CD4-positive, alpha-beta T cell treated with Interleukin-15 for 4 hours (primary cell): ENCODE measurements around the gene ZNF135.
A peak's percentile ranks its signal among the peaks of the same experiment; 100 is the strongest.

Experiments used
- DNase-seq: peaks from one replicate; pipeline ENCODE4 v3.0.0-alpha.2; 2020; ENCODE audit warnings: low spot score

The ZNF135 gene

DNA sequence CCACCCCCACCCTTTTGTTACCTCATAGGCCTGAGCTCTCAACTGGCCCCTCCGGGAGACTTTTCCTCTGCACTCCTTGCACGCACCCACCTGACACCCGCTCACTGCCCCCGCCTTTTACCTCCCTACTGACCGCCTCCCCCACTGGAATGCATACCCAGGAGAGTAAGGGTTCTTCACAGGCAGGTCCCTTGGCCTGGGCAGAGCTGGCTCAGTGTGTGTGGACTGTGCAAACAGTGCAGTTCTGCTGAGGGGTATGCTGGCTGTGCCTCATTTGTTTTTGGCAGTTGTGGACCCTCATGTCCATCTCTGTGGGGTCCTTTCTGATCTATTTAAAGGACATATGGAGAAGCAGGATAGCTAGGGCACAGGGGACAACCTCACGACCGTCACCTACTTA lies 34.0 kb downstream of the ZNF135 start:
- DNase-seq, result no peak

DNA sequence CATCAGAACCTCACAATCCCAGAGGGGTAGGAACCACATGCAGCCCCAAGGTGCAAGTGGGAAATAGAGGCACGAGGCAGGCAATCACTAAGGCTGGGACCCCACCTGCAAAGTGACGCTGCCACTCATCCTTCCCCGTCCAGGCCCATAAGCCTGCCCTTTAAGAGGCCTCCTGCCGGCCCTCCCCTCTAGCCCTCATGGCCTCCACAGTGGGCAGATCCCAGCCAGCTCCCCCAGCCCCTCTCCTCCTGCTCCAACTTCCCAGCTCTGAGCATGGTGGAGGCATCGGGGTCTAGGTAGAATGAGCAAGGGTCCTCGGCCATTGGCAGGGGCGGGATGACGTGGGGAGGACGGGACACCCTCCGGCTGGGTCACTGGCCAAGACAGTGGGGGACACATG lies 36.2 kb downstream of the ZNF135 start:
- DNase-seq, result no peak

DNA sequence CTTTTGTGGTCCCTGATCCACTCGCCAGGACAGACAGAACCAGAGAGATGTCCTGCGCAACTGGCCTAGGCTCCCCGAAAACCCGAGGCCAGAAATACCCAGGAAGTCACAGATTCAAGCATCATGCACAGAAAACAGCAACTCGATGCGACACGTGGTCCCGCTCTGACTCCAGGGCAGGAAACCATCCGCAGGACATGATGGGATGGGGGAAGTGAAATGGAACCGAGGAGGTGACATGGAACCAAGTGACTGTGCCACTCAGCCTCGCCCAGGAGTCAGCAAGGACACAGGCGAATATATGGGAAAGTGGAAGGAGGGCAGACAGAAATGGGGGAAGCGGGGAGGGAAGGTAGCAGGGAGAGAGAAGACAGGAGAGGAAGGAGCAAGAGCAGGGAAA lies 37.8 kb downstream of the ZNF135 start:
- no peak for DNase-seq

DNA sequence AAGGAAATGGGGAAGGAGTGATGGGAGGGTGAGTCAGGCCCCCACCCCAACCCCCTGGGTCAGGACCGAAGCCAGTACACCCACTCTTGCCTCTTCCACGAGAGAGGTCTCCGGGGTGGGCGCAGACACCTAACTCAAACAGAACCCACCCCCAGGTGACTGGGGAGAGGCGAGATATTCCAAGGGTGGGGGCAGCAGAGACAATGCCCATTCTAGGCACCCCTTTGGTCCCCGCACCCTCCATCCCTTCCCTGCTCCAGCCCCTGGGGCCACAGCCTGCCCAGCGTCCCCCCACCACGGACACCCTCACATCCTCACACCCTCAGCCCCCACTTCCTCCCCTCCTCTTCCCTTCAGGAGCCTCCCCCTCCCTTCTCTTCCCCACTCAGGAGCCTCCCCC lies 38.3 kb downstream of the ZNF135 start:
- no peak for DNase-seq

DNA sequence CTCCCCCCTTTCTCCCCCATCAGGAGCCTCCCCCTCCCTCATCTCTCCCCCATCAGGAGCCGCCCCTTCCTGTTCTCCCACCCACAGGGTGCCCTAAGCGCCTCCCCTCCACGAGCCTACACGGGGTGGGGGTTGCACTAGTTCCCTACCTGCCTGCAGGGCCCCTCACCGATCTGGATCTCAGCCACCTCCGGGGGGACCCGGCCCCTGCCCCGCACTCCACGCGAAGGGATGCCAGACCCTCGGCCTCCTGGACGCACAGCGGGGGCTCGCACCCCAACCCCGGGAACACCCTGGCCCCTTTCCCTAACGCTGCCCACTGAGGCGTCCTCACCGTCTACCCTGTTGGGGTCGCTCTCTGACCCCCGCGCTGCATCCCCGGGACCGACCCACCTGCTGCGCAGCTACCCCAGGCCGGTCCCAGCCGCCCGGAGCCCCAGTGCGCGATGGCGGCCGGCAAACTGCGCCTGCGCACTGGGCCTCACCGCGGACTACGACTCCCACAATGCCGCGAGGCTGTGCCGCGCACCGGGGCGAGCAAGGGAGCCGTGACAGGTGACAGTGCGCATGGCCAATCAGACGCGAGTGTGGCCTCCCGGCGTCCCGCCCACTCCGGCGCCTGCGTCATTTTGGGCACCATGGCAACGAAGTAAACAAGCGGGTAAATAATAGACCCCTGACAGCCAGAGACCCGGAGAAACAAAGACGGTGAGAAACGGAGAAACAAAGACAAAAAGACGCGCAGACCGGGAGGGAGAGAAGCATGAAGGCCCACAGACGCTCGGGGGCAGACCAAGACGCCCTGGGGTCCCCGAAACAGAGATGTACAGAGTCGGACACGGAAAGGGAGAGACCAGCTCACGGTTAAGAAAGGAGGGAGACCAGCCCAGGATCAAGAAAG lies 38.9 kb downstream of the ZNF135 start, which contains the start of gene ZSCAN18:
Gene ZSCAN18 (minus strand): TSS at position 451 of the 901 bp plus-strand sequence. CDS start 7,964 bp downstream, outside the sequence.
- peak; percentile 97 for DNase-seq

DNA sequence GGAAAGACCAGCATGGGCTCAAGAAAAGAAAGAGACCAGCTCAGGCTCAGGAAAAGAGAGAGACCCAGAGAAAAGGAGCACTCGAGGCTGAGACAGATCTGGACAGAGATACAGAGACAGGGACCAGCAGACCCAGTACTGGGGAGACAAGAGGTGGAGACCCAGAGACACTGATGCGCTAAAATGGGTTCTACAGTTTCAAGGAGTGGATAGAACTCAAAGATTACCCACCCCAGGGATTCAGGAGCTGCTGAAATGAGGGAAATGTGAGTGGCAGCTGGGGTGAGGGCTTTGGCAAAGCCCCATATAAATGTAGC lies 39.6 kb downstream of the ZNF135 start:
- no peak for DNase-seq

DNA sequence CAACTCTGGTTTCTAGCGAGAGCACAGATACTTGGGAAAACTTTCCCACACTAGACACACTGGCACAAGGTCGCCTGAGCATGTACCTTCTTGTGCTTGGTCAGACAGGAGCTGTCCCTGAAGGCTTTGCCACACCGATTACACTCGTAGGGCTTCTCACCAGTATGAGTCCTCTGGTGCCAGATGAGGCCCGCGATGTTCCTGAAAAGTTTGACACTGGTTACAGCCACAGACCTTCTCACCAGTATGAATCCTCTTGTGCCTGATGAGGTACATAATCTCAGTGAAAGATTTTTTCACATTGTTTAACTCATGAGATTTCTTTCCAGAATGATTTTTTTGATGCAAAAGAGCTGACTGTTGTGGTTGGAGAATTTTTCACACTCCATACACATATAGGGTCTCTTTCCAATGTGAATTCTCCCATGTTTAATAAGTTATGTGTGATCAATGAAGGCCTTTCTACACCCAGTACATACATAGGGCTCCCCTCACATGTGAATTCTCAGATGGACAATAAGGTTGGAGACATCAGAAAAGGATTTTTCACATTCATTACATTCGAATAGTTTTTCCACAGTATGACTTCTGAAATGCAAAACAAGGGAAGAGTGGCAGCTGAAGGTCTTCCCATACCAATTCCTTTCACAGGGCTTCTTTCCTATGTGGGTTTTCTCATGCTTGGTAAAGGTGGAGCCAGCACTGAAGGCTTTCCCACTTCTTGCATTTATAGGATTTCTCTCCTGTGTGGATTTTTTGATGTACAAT lies 48.9 kb downstream of the ZNF135 start:
- DNase-seq, result no peak

DNA sequence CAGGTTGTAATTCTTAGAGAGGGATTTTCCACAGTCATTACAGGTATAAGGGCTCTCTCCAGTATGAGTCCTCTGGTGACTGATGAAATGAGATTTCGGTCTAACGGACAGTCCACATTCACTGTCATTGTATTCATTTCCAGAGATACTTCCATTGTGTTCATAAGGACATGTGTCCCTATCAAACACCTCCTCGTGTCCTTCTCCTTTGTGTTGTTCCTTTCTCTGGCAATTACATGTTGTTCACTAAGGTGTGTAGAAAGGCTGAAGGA lies 49.4 kb downstream of the ZNF135 start:
- no peak for DNase-seq

DNA sequence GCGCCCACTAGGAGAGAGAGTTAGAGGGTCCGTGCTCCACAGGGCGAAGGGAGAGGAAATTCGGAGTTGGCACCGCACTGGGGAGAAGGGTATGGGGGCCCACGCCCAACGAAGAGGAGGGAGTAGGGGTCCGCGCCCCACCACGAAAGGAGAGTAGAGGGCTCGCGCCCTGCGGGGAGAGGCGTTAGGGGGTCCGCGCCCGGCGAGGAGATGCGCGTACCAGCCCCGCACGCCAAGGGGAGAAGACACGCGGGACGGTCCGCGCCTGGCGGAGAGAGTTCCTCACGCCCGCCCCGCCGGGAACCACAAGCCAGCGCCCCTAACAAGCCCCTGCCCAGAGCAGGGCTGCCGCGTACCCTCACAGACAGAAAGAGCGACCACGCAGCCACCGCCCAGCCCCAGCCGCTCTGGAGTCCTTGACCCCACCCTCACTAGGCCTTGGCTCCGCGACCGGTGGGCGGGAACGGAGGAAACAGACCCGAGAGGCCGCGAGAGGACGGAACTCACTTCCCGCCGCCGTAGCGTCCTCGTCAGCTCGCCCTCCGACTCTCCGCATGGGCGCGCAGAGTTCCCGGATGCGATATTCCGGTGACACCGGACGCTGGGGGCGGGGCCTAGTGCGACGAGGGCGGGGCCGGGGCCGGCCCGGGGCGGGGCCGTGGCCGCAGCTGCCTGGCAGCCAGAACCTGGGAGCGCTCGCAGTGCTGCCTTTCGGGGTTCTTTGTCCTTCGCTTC lies 58.9 kb downstream of the ZNF135 start:
- DNase-seq, result no peak

DNA sequence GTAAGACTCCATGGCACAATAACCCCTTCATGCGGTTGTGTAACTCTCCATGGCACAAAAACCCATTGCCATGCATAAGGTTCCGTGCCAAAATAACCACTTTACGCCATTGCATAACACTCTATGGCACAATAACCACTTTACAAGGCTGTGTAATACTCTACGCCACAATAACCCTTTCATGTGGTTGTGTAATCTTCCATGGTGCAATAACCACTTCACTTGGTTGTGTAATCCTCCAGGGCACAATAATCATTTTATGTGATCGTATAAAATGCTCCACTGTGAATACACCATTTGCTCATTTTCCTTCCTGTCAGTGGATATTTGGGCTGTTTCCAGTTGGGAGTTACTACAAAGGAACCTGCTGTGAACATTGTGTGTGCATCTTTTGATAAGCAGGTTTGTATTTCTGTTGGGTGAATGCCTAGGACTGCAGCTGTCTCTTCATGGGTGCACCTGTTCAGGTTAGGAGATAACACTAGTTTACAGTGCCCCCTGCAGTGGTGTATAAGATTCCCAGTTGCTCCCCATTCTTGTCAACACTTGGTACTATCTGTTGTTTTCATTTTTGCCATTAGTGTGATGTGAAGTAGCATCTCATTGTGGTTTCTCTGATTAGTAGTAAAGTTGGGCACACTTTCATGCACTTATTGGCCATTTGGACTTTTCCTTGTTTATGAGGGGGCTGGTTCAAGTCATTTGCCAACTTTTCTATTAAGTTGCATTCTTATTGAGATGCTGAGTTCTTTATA lies 60.1 kb downstream of the ZNF135 start:
- no peak for DNase-seq
